Right lobe of liver (tissue), 6 donors: Measurements from ENCODE around the gene AMMECR1L. TPM values are rescaled to one million over a fixed set of nuclear protein-coding genes. Genes with fewer than 3 reads are reported as not detected.
"Not testable (repeated sequence)": the region's sequence is repeated elsewhere in the genome, so short reads cannot be mapped to it uniquely, and the experiment has no call there.

Experiments used
- ATAC-seq, 4 donors: fragments of 200-7000 bp; cut with Tn5 transposase; one replicate each; pipeline ENCODE4 v1.9.1; 2020; ENCODE audit warnings: mild to moderate bottlenecking in 4 of 4, moderate library complexity in 4 of 4
- DNase-seq, 3 donors: peaks; one replicate each; pipeline ENCODE4 v3.0.0-alpha.2; 2020
- H3K27ac ChIP-seq, 3 donors: fragments of 200-600 bp; one replicate each; pipeline ENCODE4 v1.8.0; 2022
- H3K27me3 ChIP-seq, 2 donors: fragments of 200-600 bp; one replicate each; pipeline ENCODE4 v1.8.0; 2022
- H3K36me3 ChIP-seq, 4 donors: fragments of 200-600 bp; sonication (generic) in 1 of 4; one replicate each; pipeline versions ENCODE4 v1.5.1 to v1.8.0; 2017 to 2022; ENCODE audit warnings: control low read depth in 1 of 4
- H3K4me1 ChIP-seq, 4 donors: fragments of 200-600 bp; sonication (generic) in 1 of 4; one replicate each; pipeline versions ENCODE4 v1.5.1 to v1.8.0; 2017 to 2022; ENCODE audit warnings: control low read depth in 1 of 4
- H3K4me3 ChIP-seq, 3 donors: fragments of 200-600 bp; one replicate each; pipeline ENCODE4 v1.8.0; 2022
- H3K9me3 ChIP-seq, 4 donors: fragments of 200-600 bp; sonication (generic) in 1 of 4; one replicate each; pipeline versions ENCODE4 v1.5.1 to v1.8.0; 2017 to 2022; ENCODE audit warnings: control low read depth in 1 of 4
- CTCF ChIP-seq, 4 donors: fragments of 200-600 bp in 3 of 4; fragments of 450-650 bp in 1 of 4; IDR thresholded peaks; one replicate each; pipeline versions ENCODE4 v1.5.1 to v1.8.0; 2016 to 2022; ENCODE audit warnings: antibody characterized with exemption in 4 of 4, mild to moderate bottlenecking in 2 of 4
- POLR2A ChIP-seq: fragments of 450-650 bp; IDR thresholded peaks from one replicate; pipeline ENCODE4 v1.6.1; 2017; ENCODE audit warnings: antibody characterized with exemption, mild to moderate bottlenecking
- WGBS: methylation state at CpG from one replicate; pipeline ENCODE4 v1.1.6; 2018; ENCODE audit warnings: low coverage, low lambda C conversion rate; ENCODE audit not compliant: insufficient coverage; ENCODE audit errors: missing lambda C conversion rate; 5-methylcytosine and 5-hydroxymethylcytosine counted together
- intact Hi-C, 2 donors: fragments of 100-400 bp; cut with DNase I; formaldehyde crosslinking; loops; one replicate each; pipeline versions ENCODE4 v1.11.2 to v1.14.1; 2022
- total RNA-seq, 6 experiments: library from RNA; depleted of rRNA in 2 of 6; stranded (reverse); fragments of >200 nt in 2 of 6; fragmentation: NEBNext Ultra II Directional in 3 of 6; extraction: Animal tissue kit (Norgen Biotek cat#: 25700) in 3 of 6; gene quantifications; one replicate each; pipeline versions ENCODE4 v1.1.0 to v1.2.4, GENCODE V29; 2016 to 2023
- donor health status: DM: no; HTN: yes; CAD: no.
- donor health status: DM: no; HTN: no; CAD: no.
- donor health status: DM: no; HTN: no; CAD: no.
- donor health status: DM: no; HTN: yes; CAD: no.
- donor health status: DM: no; HTN: yes; CAD: no.

AMMECR1L gene
- total RNA-seq, 6 experiments from 2014 or later: 5.3 to 7.6 (median 6.7) TPM

GRCh38 chr2:127897531-127898211 is 11.9 kb upstream of the AMMECR1L start:
- Histone ChIP-seq H3K4me1 (peaks cover 0 to 19% (median 0%) of the 10 kb centered on the region in 4 donors), H3K27me3 (no peaks in the 10 kb centered on the region), H3K36me3 (no peaks in the 10 kb centered on the region), H3K27ac (peak overlapping the region in 2 of 3 donors; percentile 26 to 59), H3K9me3 (no peaks in the 10 kb centered on the region), H3K4me3 (no peak overlapping the region)
- peak; percentile 59 to 79 (median 68) for ATAC-seq
- TF ChIP-seq CTCF (IDR thresholded peaks at IDR 0.05): no peak
- TF ChIP-seq POLR2A: no peak
- intact Hi-C loops: no loop called here
- DNase-seq: no peak
- 10% methylated on average over 1 of the region's 1 CpG for WGBS

DNA sequence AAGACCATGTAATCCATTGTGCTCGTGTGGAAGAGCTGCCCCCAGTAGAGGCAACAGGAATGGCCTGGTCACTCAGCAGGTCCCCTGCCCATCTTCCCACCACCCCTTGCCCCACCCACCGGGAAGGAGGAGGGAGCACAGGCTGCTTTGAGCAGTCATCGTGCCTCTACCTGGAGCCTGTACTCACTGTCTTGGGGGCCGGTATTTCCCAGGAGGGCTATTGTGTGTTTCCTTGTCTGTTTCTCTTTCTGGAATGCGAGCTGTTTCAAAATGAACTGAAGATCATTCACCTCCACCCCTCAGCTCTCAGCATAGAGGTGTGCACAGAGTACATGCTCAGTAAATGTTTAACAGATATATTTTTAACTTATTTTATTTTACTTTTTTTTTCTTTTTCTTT is 7.7 kb upstream of the AMMECR1L start:
- TF ChIP-seq CTCF (IDR thresholded peaks at IDR 0.05) (no peak), POLR2A (no peak)
- H3K4me3 ChIP-seq: peak overlapping the region; percentile 21 to 22 (median 22)
- WGBS: 36% methylated on average over 2 of the region's 5 CpGs

DNA sequence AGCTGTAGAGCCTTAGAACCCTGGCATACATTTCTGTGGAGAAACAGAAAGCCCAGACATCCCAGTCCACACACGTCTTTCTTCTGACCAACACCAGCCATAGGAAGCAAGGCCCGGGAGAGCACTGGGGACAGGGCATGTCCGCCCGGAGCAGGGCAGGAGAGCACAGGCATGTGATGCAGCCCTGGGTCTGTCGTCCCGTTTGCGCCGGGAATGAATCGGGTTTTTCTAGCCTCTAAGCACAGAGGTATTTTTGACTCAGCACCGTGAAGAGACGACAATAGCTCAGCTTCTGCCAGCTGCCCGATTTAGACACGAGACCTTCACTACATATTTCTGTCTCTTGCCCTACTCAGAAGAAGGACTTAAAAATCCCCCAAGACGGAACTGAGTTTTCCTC is 7.3 kb upstream of the AMMECR1L start:
- H3K36me3 ChIP-seq: no peaks in the 10 kb centered on the region
- peaks cover 0 to 18% (median 0%) of the 10 kb centered on the region in 4 donors for H3K4me1 ChIP-seq
- no peaks in the 10 kb centered on the region for H3K9me3 ChIP-seq
- TF ChIP-seq POLR2A: no peak
- 36% methylated on average over 12 of the region's 14 CpGs for WGBS
- DNase-seq (peak in 1 of 3 donors; percentile 27), ATAC-seq (peak; percentile 15 to 77 (median 58))
- H3K27ac ChIP-seq: no peak overlapping the region
- no peaks in the 10 kb centered on the region for H3K27me3 ChIP-seq
- intact Hi-C loops: no loop called here
- peak overlapping the region; percentile 21 to 22 (median 22) for H3K4me3 ChIP-seq

More for the DNA sequence above, 7.7 kb upstream of the AMMECR1L start:
- no peaks in the 10 kb centered on the region for H3K36me3 ChIP-seq
- no peak for DNase-seq
- H3K27ac ChIP-seq: peak overlapping the region in 1 of 3 donors; percentile 37
- no peaks in the 10 kb centered on the region for H3K9me3 ChIP-seq
- H3K4me1 ChIP-seq: peaks cover 0 to 19% (median 0%) of the 10 kb centered on the region in 4 donors
- ATAC-seq: peak; percentile 72 to 79 (median 76)
- intact Hi-C loops: no loop called here
- H3K27me3 ChIP-seq: no peaks in the 10 kb centered on the region

DNA sequence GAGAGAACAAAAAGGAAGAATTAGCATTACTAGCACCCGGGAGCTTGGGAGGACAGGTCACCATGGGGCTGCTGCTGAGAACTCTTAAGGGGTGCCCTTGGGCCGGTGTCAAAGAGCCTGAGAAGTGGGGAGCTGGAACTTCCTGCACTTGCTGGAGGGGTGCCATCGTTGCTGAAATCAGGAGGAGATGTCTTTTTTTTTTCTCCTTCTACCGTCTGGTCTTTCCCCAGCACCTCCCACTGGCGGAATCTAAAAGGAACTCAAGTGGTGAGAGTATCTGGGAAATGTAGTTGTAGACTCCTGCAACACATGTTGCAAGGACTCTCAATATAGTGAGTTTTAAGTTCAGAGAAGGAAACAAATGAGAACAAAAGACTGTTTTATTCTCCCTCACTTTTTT is 6.1 kb upstream of the AMMECR1L start:
- DNase-seq: no peak
- ATAC-seq: no peak
- Histone ChIP-seq H3K4me3 (no peak overlapping the region), H3K27ac (no peak overlapping the region), H3K4me1 (peaks cover 0 to 21% (median 0%) of the 10 kb centered on the region in 4 donors), H3K36me3 (no peaks in the 10 kb centered on the region), H3K9me3 (no peaks in the 10 kb centered on the region), H3K27me3 (no peaks in the 10 kb centered on the region)
- TF ChIP-seq POLR2A (no peak), CTCF (IDR thresholded peaks at IDR 0.05) (no peak)
- 54% methylated on average over 5 of the region's 5 CpGs for WGBS
- intact Hi-C loops: no loop called here

- H3K9me3 ChIP-seq, H3K27me3 ChIP-seq, DNase-seq, intact Hi-C loops, H3K4me3 ChIP-seq, ATAC-seq, H3K27ac ChIP-seq, H3K36me3 ChIP-seq: not testable (repeated sequence)
- 84% methylated on average over 6 of the region's 7 CpGs for WGBS
- peaks cover 0 to 21% (median 0%) of the 10 kb centered on the region in 4 donors for H3K4me1 ChIP-seq
Observed at GRCh38 chr2:127890756-127891155, 5.0 kb upstream of the AMMECR1L start.
